ENCODE data around the gene RNF208.

GRCh38 chr9:137205126-137206069, 16.6 kb downstream of the RNF208 start, which contains the start of the genes NDOR1 and TMEM203:
- TF ChIP-seq EZH2 (IDR thresholded peaks at IDR 0.05; ENCODE audit: insufficient read depth, poor library complexity, severe bottlenecking) (no peak), EZH2phosphoT487 (IDR thresholded peaks at IDR 0.05; ENCODE audit: insufficient read depth, low read depth) (no peak)

Data from GM23248 (cell line).